MCF 10A (cell line): ENCODE data around the gene SCN9A. TPM values are rescaled to one million over a fixed set of nuclear protein-coding genes. Genes with fewer than 3 reads are reported as not detected.

ENCODE experiments used
- BruUV-seq: library from RNA; stranded (reverse); fragments of 400-500 nt; replicated peaks from 2 replicates; lab custom pipeline; 2021; lab: Mats Ljungman, UMichigan
- CTCF ChIA-PET: fragments of 300-600 bp; sonication (Branson Sonifier 250); formaldehyde crosslinking; extraction: SDS; loops from one replicate; lab custom pipeline; 2021; ENCODE audit warnings: antibody characterized with exemption, inconsistent platforms; lab: Yijun Ruan, JAX
- POLR2A ChIA-PET: fragments of 300-600, 350-650 bp; sonication (Branson Sonifier 250); formaldehyde crosslinking; extraction: SDS; loops from one replicate; lab custom pipeline; 2020; ENCODE audit warnings: antibody characterized with exemption, inconsistent platforms; lab: Yijun Ruan, JAX
- DNase-seq: peaks from one replicate; pipeline ENCODE4 v3.0.0-alpha.2; 2018; ENCODE audit not compliant: unreplicated experiment
- H3K27ac Mint-ChIP-seq: one replicate; pipeline ENCODE4 v1.8.0; 2022; ENCODE audit warnings: mild to moderate bottlenecking, low read depth, mixed read lengths; ENCODE audit not compliant: unreplicated experiment
- H3K27me3 Mint-ChIP-seq: one replicate; pipeline ENCODE4 v1.8.0; 2022; ENCODE audit warnings: mixed read lengths; ENCODE audit not compliant: insufficient read depth, unreplicated experiment
- H3K36me3 Mint-ChIP-seq: one replicate; pipeline ENCODE4 v1.8.0; 2022; ENCODE audit warnings: mild to moderate bottlenecking, moderate library complexity, mixed read lengths; ENCODE audit not compliant: insufficient read depth, unreplicated experiment
- H3K4me1 Mint-ChIP-seq: one replicate; pipeline ENCODE4 v1.8.0; 2022; ENCODE audit warnings: mixed read lengths; ENCODE audit not compliant: insufficient read depth, unreplicated experiment
- H3K4me3 Mint-ChIP-seq: one replicate; pipeline ENCODE4 v1.8.0; 2022; ENCODE audit warnings: mild to moderate bottlenecking, moderate library complexity, mixed read lengths; ENCODE audit not compliant: unreplicated experiment
- H3K9me3 Mint-ChIP-seq: one replicate; pipeline ENCODE4 v1.8.0; 2022; ENCODE audit warnings: mixed read lengths; ENCODE audit not compliant: unreplicated experiment
- CTCF ChIP-seq: fragments of 200-600 bp; IDR thresholded peaks from one replicate; pipeline ENCODE4 v1.8.0; 2022; ENCODE audit warnings: antibody characterized with exemption, mild to moderate bottlenecking; ENCODE audit not compliant: unreplicated experiment
- intact Hi-C: fragments of 100-400 bp; cut with micrococcal nuclease; formaldehyde crosslinking; loops from 2 replicates; pipeline ENCODE4 v1.14.1; 2022
- total RNA-seq: library from RNA; stranded (reverse); gene quantifications from 2 replicates; pipeline ENCODE4 v1.2.3, GENCODE V29; 2022

SCN9A gene
- total RNA-seq, 1 experiment from 2014 or later = 1.3 TPM

- H3K9me3 Mint-ChIP-seq = no peaks in the 10 kb centered on the region
- no peaks in the 10 kb centered on the region for H3K27me3 Mint-ChIP-seq
- POLR2A ChIA-PET = no interaction called here
- H3K36me3 Mint-ChIP-seq = no peaks in the 10 kb centered on the region
- DNase-seq = no peak
- intact Hi-C loops = no loop called here
- peaks cover 10% of the 10 kb centered on the region for H3K4me1 Mint-ChIP-seq
- CTCF ChIA-PET = interaction anchor here (2.0 kb wide), 1 partner anchor 21 kb away, joined by 10 read pairs; no protein-coding TSS in a partner anchor
- no peak overlapping the region for H3K27ac Mint-ChIP-seq
- BruUV-seq = no TSS peak
- H3K4me3 Mint-ChIP-seq = no peak overlapping the region
- no peak for TF ChIP-seq CTCF
Observed at GRCh38 chr2:166405569-166405926, 29.8 kb upstream of the SCN9A start.

GRCh38 chr2:166404831-166405568 lies 29.3 kb upstream of the SCN9A start:
- peaks cover 6% of the 10 kb centered on the region for H3K4me1 Mint-ChIP-seq
- no peak overlapping the region for H3K27ac Mint-ChIP-seq
- no peaks in the 10 kb centered on the region for H3K27me3 Mint-ChIP-seq
- no peak for TF ChIP-seq CTCF
- no TSS peak for BruUV-seq
- H3K9me3 Mint-ChIP-seq = no peaks in the 10 kb centered on the region
- ChIA-PET CTCF (interaction anchor here (0.6 to 2.0 kb wide), 4 partner anchors 15 to 225 kb away, joined by 3 to 10 read pairs (median 4); no protein-coding TSS in a partner anchor), POLR2A (no interaction called here)
- no peak overlapping the region for H3K4me3 Mint-ChIP-seq
- intact Hi-C loops = no loop called here
- H3K36me3 Mint-ChIP-seq = no peaks in the 10 kb centered on the region
- DNase-seq = no peak

GRCh38 chr2:166394245-166394644 lies 18.5 kb upstream of the SCN9A start:
- no peaks in the 10 kb centered on the region for H3K4me1 Mint-ChIP-seq
- no peaks in the 10 kb centered on the region for H3K9me3 Mint-ChIP-seq
- TF ChIP-seq CTCF = no peak
- intact Hi-C loops = no loop called here
- BruUV-seq = no TSS peak
- POLR2A ChIA-PET = no interaction called here
- H3K36me3 Mint-ChIP-seq = no peaks in the 10 kb centered on the region
- H3K27me3 Mint-ChIP-seq = no peaks in the 10 kb centered on the region
- CTCF ChIA-PET = interaction anchor here (0.5 to 3.0 kb wide), 2 partner anchors 9 to 18 kb away, joined by 3 to 18 read pairs; partner anchors contain the start of gene SCN9A
- DNase-seq = no peak
- no peak overlapping the region for H3K27ac Mint-ChIP-seq
- no peak overlapping the region for H3K4me3 Mint-ChIP-seq

- BruUV-seq = no TSS peak
- intact Hi-C loops = no loop called here
- Mint-ChIP-seq H3K9me3 (no peaks in the 10 kb centered on the region), H3K4me3 (no peak overlapping the region), H3K27ac (no peak overlapping the region), H3K36me3 (no peaks in the 10 kb centered on the region), H3K4me1 (no peaks in the 10 kb centered on the region), H3K27me3 (peaks cover 2% of the 10 kb centered on the region)
- CTCF ChIA-PET = interaction anchor here (0.9 kb wide), 1 partner anchor 9 kb away, joined by 3 read pairs; no protein-coding TSS in a partner anchor
- TF ChIP-seq CTCF = no peak
- DNase-seq = no peak
- POLR2A ChIA-PET = no interaction called here
Observed at GRCh38 chr2:166393008-166393407, 17.3 kb upstream of the SCN9A start.
